HG03066 (cell line): ENCODE results near the gene SPINDOC.
"Not testable (repeated sequence)": the region's sequence is repeated elsewhere in the genome, so short reads cannot be mapped to it uniquely, and the experiment has no call there.

Source experiments
- ATAC-seq: cut with Tn5 transposase; IDR thresholded peaks from one replicate; pipeline ENCODE4 v1.9.1; 2021; ENCODE audit warnings: low read depth; ENCODE audit not compliant: unreplicated experiment

The SPINDOC gene

GRCh38 chr11:63849691-63850090, 36.4 kb downstream of the SPINDOC start:
- ATAC-seq = no peak

GRCh38 chr11:63850920-63851319, 37.7 kb downstream of the SPINDOC start:
- no peak for ATAC-seq

GRCh38 chr11:63851364-63851763, 38.1 kb downstream of the SPINDOC start:
- no peak for ATAC-seq

- no peak for ATAC-seq
Observed at GRCh38 chr11:63853476-63853875, 40.2 kb downstream of the SPINDOC start.

- ATAC-seq = no peak
Observed at GRCh38 chr11:63854696-63855095, 41.4 kb downstream of the SPINDOC start.

GRCh38 chr11:63855975-63856374, 42.7 kb downstream of the SPINDOC start:
- no peak for ATAC-seq

GRCh38 chr11:63858628-63859550, 45.6 kb downstream of the SPINDOC start:
- ATAC-seq = no peak

- ATAC-seq = no peak
Observed at GRCh38 chr11:63862923-63863322, 49.7 kb downstream of the SPINDOC start.

GRCh38 chr11:63863620-63864019, 50.4 kb downstream of the SPINDOC start:
- not testable (repeated sequence) for ATAC-seq

GRCh38 chr11:63866211-63866610, 53.0 kb downstream of the SPINDOC start:
- ATAC-seq = peak; percentile 85

- no peak for ATAC-seq
Observed at GRCh38 chr11:63867511-63867910, 54.3 kb downstream of the SPINDOC start.

- no peak for ATAC-seq
Observed at GRCh38 chr11:63868399-63869064, 55.3 kb downstream of the SPINDOC start.

- ATAC-seq = no peak
Observed at GRCh38 chr11:63869171-63869591, 55.9 kb downstream of the SPINDOC start.

GRCh38 chr11:63869683-63870082, 56.4 kb downstream of the SPINDOC start:
- ATAC-seq = no peak

- no peak for ATAC-seq
Observed at GRCh38 chr11:63870351-63871140, 57.3 kb downstream of the SPINDOC start.

- peak; percentile 95 for ATAC-seq
Observed at GRCh38 chr11:63871962-63872799, 58.9 kb downstream of the SPINDOC start.

- no peak for ATAC-seq
Observed at GRCh38 chr11:63872800-63873197, 59.5 kb downstream of the SPINDOC start.

GRCh38 chr11:63873311-63873710, 60.1 kb downstream of the SPINDOC start:
- ATAC-seq = no peak

- no peak for ATAC-seq
Observed at GRCh38 chr11:63874511-63874910, 61.3 kb downstream of the SPINDOC start.

GRCh38 chr11:63875506-63876065, 62.3 kb downstream of the SPINDOC start:
- no peak for ATAC-seq
